H1 (cell line): ENCODE results near the gene KRT81. TPM values are rescaled to one million over a fixed set of nuclear protein-coding genes. Genes with fewer than 3 reads are reported as not detected.

Source experiments
- CTCF ChIA-PET: fragments of 300-600 bp; sonication (Branson Sonifier 250); formaldehyde crosslinking; loops from one replicate; lab custom pipeline; 2021; ENCODE audit not compliant: partially characterized antibody; lab: Charles Lee
- POLR2A ChIA-PET: fragments of 300-600 bp; sonication (Branson Sonifier 250); formaldehyde crosslinking; loops from one replicate; lab custom pipeline; 2021; ENCODE audit warnings: inconsistent platforms; ENCODE audit not compliant: partially characterized antibody; lab: Charles Lee
- DNase-seq, 2 experiments: peaks; one replicate each; pipeline versions ENCODE4 v3.0.0 to v3.0.0-alpha.2; 2010 to 2022; ENCODE audit warnings: low spot score in 2 of 2, low read depth in 1 of 2, mixed read lengths in 1 of 2
- FAIRE-seq: peaks from 2 replicates; lab custom pipeline; 2011; peaks lifted over from hg19 to GRCh38; lab: Jason Lieb, UNC
- H2AFZ ChIP-seq: 2 replicates; pipeline ENCODE4 v1.8.1; 2012; ENCODE audit warnings: low read length, inconsistent platforms
- H2AK5ac ChIP-seq: 2 replicates; pipeline ENCODE4 v1.6.1; 2013; ENCODE audit warnings: low read depth, low read length
- H2BK120ac ChIP-seq: replicated peaks from 2 replicates; pipeline ENCODE3; 2013; ENCODE audit warnings: low read depth, low read length, inconsistent platforms
- H2BK12ac ChIP-seq: 2 replicates; pipeline ENCODE4 v1.6.1; 2013; ENCODE audit warnings: low read depth, low read length
- H2BK15ac ChIP-seq: 2 replicates; pipeline ENCODE4 v1.6.1; 2013; ENCODE audit warnings: low read length
- H2BK20ac ChIP-seq: 2 replicates; pipeline ENCODE4 v1.6.1; 2013; ENCODE audit warnings: low read length
- H2BK5ac ChIP-seq: 2 replicates; pipeline ENCODE4 v1.6.1; 2013; ENCODE audit warnings: low read depth, low read length
- H3K14ac ChIP-seq: 2 replicates; pipeline ENCODE4 v1.6.1; 2013; ENCODE audit warnings: inconsistent platforms; ENCODE audit not compliant: insufficient read length
- H3K18ac ChIP-seq: 2 replicates; pipeline ENCODE4 v1.6.1; 2013; ENCODE audit warnings: low read length; ENCODE audit errors: extremely low read depth
- H3K23ac ChIP-seq: 2 replicates; pipeline ENCODE4 v1.6.1; 2013; ENCODE audit warnings: inconsistent platforms; ENCODE audit not compliant: insufficient read length
- H3K23me2 ChIP-seq: 2 replicates; pipeline ENCODE4 v1.6.1; 2013; ENCODE audit warnings: low read depth, low read length
- H3K27ac ChIP-seq: 2 replicates; pipeline ENCODE4 v1.6.1; 2011; ENCODE audit warnings: low read depth, low read length, inconsistent platforms
- H3K27me3 ChIP-seq, 4 experiments: replicated peaks in 1 of 4; 1 replicate in 1 of 4; 2 replicates in 3 of 4; pipeline versions ENCODE4 v1.6.1 to v1.8.1; 2011 to 2013; ENCODE audit warnings: low read length in 3 of 4, mild to moderate bottlenecking in 3 of 4, inconsistent platforms in 2 of 4, mixed read lengths in 2 of 4, moderate library complexity in 1 of 4; ENCODE audit not compliant: control insufficient read depth in 3 of 4, insufficient read depth in 3 of 4; ENCODE audit errors: extremely low read depth in 1 of 4
- H3K36me3 ChIP-seq, 4 experiments: 2 replicates each; pipeline versions ENCODE4 v1.6.1 to v1.8.1; 2011 to 2013; ENCODE audit warnings: mild to moderate bottlenecking in 4 of 4, low read length in 3 of 4, moderate library complexity in 2 of 4, control low read depth in 1 of 4, inconsistent platforms in 1 of 4; ENCODE audit not compliant: insufficient read depth in 4 of 4, control insufficient read depth in 2 of 4
- H3K4ac ChIP-seq: replicated peaks from 2 replicates; pipeline ENCODE3; 2013; ENCODE audit warnings: low read length, low read depth, mixed read lengths, inconsistent platforms; ENCODE audit not compliant: insufficient read length
- H3K4me1 ChIP-seq, 4 experiments: replicated peaks in 1 of 4; 1 replicate in 1 of 4; 2 replicates in 3 of 4; pipeline versions ENCODE4 v1.6.1 to v1.8.1; 2011 to 2013; ENCODE audit warnings: low read length in 3 of 4, inconsistent platforms in 2 of 4, mixed read lengths in 1 of 4; ENCODE audit not compliant: insufficient read depth in 4 of 4, control insufficient read depth in 3 of 4
- H3K4me2 ChIP-seq, 2 experiments: 2 replicates each; pipeline versions ENCODE4 v1.6.1 to v1.8.1; 2011 to 2013; ENCODE audit warnings: low read depth in 2 of 2, low read length in 2 of 2, control low read depth in 1 of 2, inconsistent platforms in 1 of 2, mild to moderate bottlenecking in 1 of 2; ENCODE audit not compliant: insufficient read depth in 1 of 2
- H3K4me3 ChIP-seq, 4 experiments: fragments of 200-600, 300-600 bp in 1 of 4; sonication (generic), shearing (Covaris generic), sonication (Bioruptor Twin) in 1 of 4; 2 replicates each; pipeline versions ENCODE4 v1.5.1 to v1.8.1; 2011 to 2016; ENCODE audit warnings: low read length in 4 of 4, low read depth in 3 of 4, control low read depth in 2 of 4, inconsistent platforms in 2 of 4, mild to moderate bottlenecking in 2 of 4, mixed read lengths in 1 of 4, moderate library complexity in 1 of 4; ENCODE audit not compliant: insufficient read depth in 2 of 4; ENCODE audit errors: extremely low read depth in 1 of 4
- H3K56ac ChIP-seq: replicated peaks from 2 replicates; pipeline ENCODE3; 2013; ENCODE audit warnings: low read depth, mild to moderate bottlenecking, mixed read lengths, low read length, inconsistent platforms; ENCODE audit not compliant: insufficient read length
- H3K79me1 ChIP-seq: 2 replicates; pipeline ENCODE4 v1.6.1; 2013; ENCODE audit warnings: low read depth, low read length, control low read depth
- H3K79me2 ChIP-seq, 2 experiments: 2 replicates each; pipeline versions ENCODE4 v1.6.1 to v1.8.1; 2012 to 2013; ENCODE audit warnings: low read length in 2 of 2, mild to moderate bottlenecking in 2 of 2, inconsistent platforms in 1 of 2; ENCODE audit not compliant: insufficient read depth in 2 of 2, control insufficient read depth in 1 of 2
- H3K9ac ChIP-seq, 4 experiments: replicated peaks in 1 of 4; 1 replicate in 1 of 4; 2 replicates in 3 of 4; pipeline versions ENCODE4 v1.6.1 to v1.8.1; 2011 to 2013; ENCODE audit warnings: low read depth in 3 of 4, low read length in 3 of 4, control low read depth in 2 of 4, mild to moderate bottlenecking in 2 of 4, moderate library complexity in 2 of 4, inconsistent platforms in 1 of 4; ENCODE audit errors: extremely low read depth in 1 of 4
- H3K9me3 ChIP-seq, 2 experiments: 2 replicates each; pipeline versions ENCODE4 v1.6.1 to v1.8.1; 2012 to 2013; ENCODE audit warnings: mild to moderate bottlenecking in 2 of 2, moderate library complexity in 2 of 2, control low read depth in 1 of 2, inconsistent platforms in 1 of 2, low read depth in 1 of 2, low read length in 1 of 2, mixed read lengths in 1 of 2; ENCODE audit not compliant: insufficient read depth in 2 of 2
- H4K20me1 ChIP-seq, 2 experiments: replicated peaks in 1 of 2; 2 replicates each; pipeline versions ENCODE3 to v1.8.1; 2011 to 2013; ENCODE audit warnings: inconsistent platforms in 2 of 2, low read length in 2 of 2, mild to moderate bottlenecking in 1 of 2; ENCODE audit not compliant: insufficient read depth in 2 of 2, control insufficient read depth in 1 of 2
- H4K5ac ChIP-seq: 2 replicates; pipeline ENCODE4 v1.6.1; 2013; ENCODE audit warnings: low read length, low read depth, mixed read lengths, inconsistent platforms; ENCODE audit not compliant: insufficient read length
- H4K8ac ChIP-seq: 2 replicates; pipeline ENCODE4 v1.8.0; 2013; ENCODE audit warnings: mild to moderate bottlenecking, moderate library complexity, low read length, inconsistent platforms; ENCODE audit not compliant: insufficient read depth; ENCODE audit errors: extremely low read depth
- H4K91ac ChIP-seq: replicated peaks from 2 replicates; pipeline ENCODE3; 2013; ENCODE audit warnings: low read length, mixed read lengths, inconsistent platforms; ENCODE audit not compliant: insufficient read length
- BCL11A ChIP-seq, 2 experiments: IDR thresholded peaks; one replicate each; pipeline ENCODE4 v1.6.1; 2011; ENCODE audit warnings: low read depth in 2 of 2, low read length in 2 of 2, mild to moderate bottlenecking in 2 of 2
- CEBPB ChIP-seq: IDR thresholded peaks from 2 replicates; pipeline ENCODE4 v1.6.1; 2012; ENCODE audit warnings: low read depth, low read length
- EZH2 ChIP-seq: fragments of 200-600 bp; sonication (generic); IDR thresholded peaks from 2 replicates; pipeline ENCODE4 v1.7.1; 2012; ENCODE audit warnings: low read depth, mild to moderate bottlenecking, moderate library complexity, low read length, inconsistent platforms; ENCODE audit not compliant: severe bottlenecking
- WGBS, 2 experiments: shearing (Covaris generic) in 1 of 2; methylation state at CpG; one replicate each; pipeline versions ENCODE4 v1.1.6 to v1.1.7; 2013 to 2015; ENCODE audit warnings: low lambda C conversion rate in 2 of 2, mixed read lengths in 2 of 2, inconsistent platforms in 1 of 2, low coverage in 1 of 2, missing lambda C conversion rate in 1 of 2; ENCODE audit not compliant: insufficient replicate concordance in 2 of 2, insufficient coverage in 1 of 2, insufficient read length in 1 of 2; ENCODE audit errors: extremely low coverage in 1 of 2, missing lambda C conversion rate in 1 of 2; 5-methylcytosine and 5-hydroxymethylcytosine counted together
- long read RNA-seq, 2 experiments: library from RNA in 1 of 2; library from capped mRNA in 1 of 2; stranded (forward); transcript quantifications; one replicate each; pipeline ENCODE4 v2.0.0, GENCODE V29; 2021; ENCODE audit warnings: inconsistent platforms in 1 of 2
- polyA minus RNA-seq, 3 experiments: library from RNA; depleted of rRNA, polyadenylated mRNA; stranded (reverse); fragments of >200 nt; gene quantifications; 1 replicate in 2 of 3; 2 replicates in 1 of 3; pipeline ENCODE4 v1.2.3, GENCODE V29; 2011
- polyA plus RNA-seq, 7 experiments: library from polyadenylated mRNA; depleted of rRNA in 3 of 7; stranded (reverse) in 5 of 7; unstranded in 2 of 7; fragments of >200 nt in 5 of 7; fragments of 200-250 nt in 2 of 7; gene quantifications; 1 replicate in 5 of 7; 2 replicates in 1 of 7; 4 replicates in 1 of 7; pipeline versions ENCODE4 v1.2.1 to v1.2.3, GENCODE V29; 2011 to 2013; ENCODE audit warnings: missing spikeins in 2 of 7, mixed read lengths in 2 of 7
- total RNA-seq: library from RNA; stranded (reverse); fragmentation: NEBNext Ultra II Directional; extraction: Animal tissue kit (Norgen Biotek cat#: 25700); gene quantifications from 2 replicates; pipeline ENCODE4 v1.2.1, GENCODE V29; 2021

Gene KRT81
- not detected in 2 replicates for total RNA-seq
- not detected in 2 replicates for polyA plus RNA-seq (2011; rRNA removed)
- not detected for polyA plus RNA-seq (2011; cell fraction: cytosol; rRNA removed)
- 0.09 TPM for polyA plus RNA-seq (2011; cell fraction: nucleus; rRNA removed)
- polyA plus RNA-seq (2012, experiment 1 of 2) = not detected in 4 replicates
- not detected for polyA plus RNA-seq (2012, experiment 2 of 2)
- polyA plus RNA-seq (2013, experiment 1 of 2) = not detected
- not detected for polyA plus RNA-seq (2013, experiment 2 of 2)
- polyA minus RNA-seq (2011; rRNA and poly(A)+ RNA removed) = not detected in 2 replicates
- not detected for polyA minus RNA-seq (2011; cell fraction: cytosol; rRNA and poly(A)+ RNA removed)
- not detected for polyA minus RNA-seq (2011; cell fraction: nucleus; rRNA and poly(A)+ RNA removed)
- long read RNA-seq, experiment 1 = 0 reads
- long read RNA-seq, experiment 2 = 0 reads

DNA sequence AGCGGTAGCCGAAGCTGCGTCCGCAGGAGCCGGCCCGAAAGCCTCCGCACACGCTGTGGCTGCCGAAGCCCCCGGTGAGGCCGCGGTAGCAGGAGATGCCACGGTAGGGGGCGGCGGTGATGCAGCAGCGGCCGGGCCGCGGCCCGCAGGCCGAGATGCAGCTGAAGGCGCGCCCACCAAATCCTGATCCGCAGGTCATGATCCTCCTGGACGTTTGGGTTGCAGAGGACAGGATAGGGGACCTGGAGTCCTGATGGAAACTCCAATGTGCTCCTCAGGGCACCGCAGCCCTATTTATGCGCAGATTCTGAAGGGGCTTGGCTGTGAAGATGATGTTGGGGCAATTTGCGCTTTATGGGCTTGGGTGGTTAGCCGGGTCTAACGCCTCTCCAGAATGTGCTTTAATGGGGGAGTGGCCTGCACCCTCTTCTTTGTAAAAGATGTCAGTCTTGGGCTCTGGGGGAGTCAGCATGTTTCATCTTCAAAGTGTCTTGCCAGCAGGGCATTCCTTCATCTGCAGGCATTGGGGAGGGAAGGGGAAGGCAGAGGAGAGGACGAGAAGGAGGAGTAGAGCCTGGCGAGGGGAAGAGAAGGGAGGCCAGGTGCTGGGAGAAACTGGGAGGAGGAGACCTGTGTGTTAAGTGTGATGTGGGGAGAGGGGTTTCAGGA lies at the start of gene KRT81:
TSS of gene KRT81 (minus strand) at position 268 of the 669 bp plus-strand sequence. CDS start at position 199, 69 bp downstream.
- no peak within 1 kb of the TSS for H3K4ac ChIP-seq
- H3K18ac ChIP-seq = no peak within 1 kb of the TSS
- no peak for DNase-seq
- H3K9me3 ChIP-seq = no peaks in the 10 kb centered on the region
- H4K5ac ChIP-seq = no peak within 1 kb of the TSS
- no peak within 1 kb of the TSS for H3K9ac ChIP-seq
- no peaks in the 10 kb centered on the region for H3K79me2 ChIP-seq
- no peak within 1 kb of the TSS for H2BK120ac ChIP-seq
- no peak within 1 kb of the TSS for H3K4me2 ChIP-seq
- H3K27ac ChIP-seq = no peak within 1 kb of the TSS
- H3K4me3 ChIP-seq = no peak within 1 kb of the TSS
- H3K36me3 ChIP-seq = no peaks in the 10 kb centered on the region
- H3K79me1 ChIP-seq = no peaks in the 10 kb centered on the region
- H3K23me2 ChIP-seq = 0 out of 2 replicates have a peak, but pooled peaks cover 2% of the 10 kb centered on the region
- TF ChIP-seq EZH2 (no peak), CEBPB (no peak), BCL11A (IDR thresholded peaks at IDR 0.05; ENCODE audit: low read depth in 2 of 2, low read length in 2 of 2) (no peak)
- H2AK5ac ChIP-seq = no peak within 1 kb of the TSS
- no peak within 1 kb of the TSS for H2BK15ac ChIP-seq
- 92% methylated on average over 19 of the region's 32 CpGs; no CpG with 5 or more reads in 1 of the 2 experiments for WGBS, 2 experiments
- no peak within 1 kb of the TSS for H3K56ac ChIP-seq
- CTCF ChIA-PET = interaction anchor here (0.8 to 4.9 kb wide), 5 partner anchors 12 to 396 kb away, joined by 3 to 36 read pairs (median 5); no protein-coding TSS in a partner anchor
- H3K14ac ChIP-seq = no peak within 1 kb of the TSS
- H3K27me3 ChIP-seq = no peaks in the 10 kb centered on the region; a peak in 1 of 7 replicates
- no peak within 1 kb of the TSS for H4K91ac ChIP-seq
- no peak within 1 kb of the TSS for H2BK5ac ChIP-seq
- H4K20me1 ChIP-seq = no peaks in the 10 kb centered on the region
- H2AFZ ChIP-seq = no peak within 1 kb of the TSS
- H2BK12ac ChIP-seq = no peak within 1 kb of the TSS
- FAIRE-seq = no peak
- peaks cover 0 to 2% (median under 1%) of the 10 kb centered on the region in 4 experiments; a peak in 1 of 7 replicates for H3K4me1 ChIP-seq
- H3K23ac ChIP-seq = no peak within 1 kb of the TSS
- H2BK20ac ChIP-seq = no peak within 1 kb of the TSS
- POLR2A ChIA-PET = no interaction called here
- no peak within 1 kb of the TSS for H4K8ac ChIP-seq
